MCF 10A (cell line): ENCODE data around the gene AS3MT. TPM values are rescaled to one million over a fixed set of nuclear protein-coding genes. Genes with fewer than 3 reads are reported as not detected.
A peak's percentile ranks its signal among the peaks of the same experiment; 100 is the strongest.
"Not testable (repeated sequence)": the region's sequence is repeated elsewhere in the genome, so short reads cannot be mapped to it uniquely, and the experiment has no call there.

Experiments
- Bru-seq: library from RNA; stranded (reverse); fragments of 400-500 nt; gene quantifications from one replicate; lab custom pipeline; 2021; lab: Mats Ljungman, UMichigan
- BruChase-seq, 2 experiments: library from RNA; stranded (reverse); fragments of 400-500 nt; gene quantifications; one replicate each; lab custom pipeline; 2021; lab: Mats Ljungman, UMichigan
- BruUV-seq: library from RNA; stranded (reverse); fragments of 400-500 nt; replicated peaks from 2 replicates; lab custom pipeline; 2021; lab: Mats Ljungman, UMichigan
- CTCF ChIA-PET: fragments of 300-600 bp; sonication (Branson Sonifier 250); formaldehyde crosslinking; extraction: SDS; loops from one replicate; lab custom pipeline; 2021; ENCODE audit warnings: antibody characterized with exemption, inconsistent platforms; lab: Yijun Ruan, JAX
- POLR2A ChIA-PET: fragments of 300-600, 350-650 bp; sonication (Branson Sonifier 250); formaldehyde crosslinking; extraction: SDS; loops from one replicate; lab custom pipeline; 2020; ENCODE audit warnings: antibody characterized with exemption, inconsistent platforms; lab: Yijun Ruan, JAX
- DNase-seq: peaks from one replicate; pipeline ENCODE4 v3.0.0-alpha.2; 2018; ENCODE audit not compliant: unreplicated experiment
- H3K27ac Mint-ChIP-seq: one replicate; pipeline ENCODE4 v1.8.0; 2022; ENCODE audit warnings: mild to moderate bottlenecking, low read depth, mixed read lengths; ENCODE audit not compliant: unreplicated experiment
- H3K27me3 Mint-ChIP-seq: one replicate; pipeline ENCODE4 v1.8.0; 2022; ENCODE audit warnings: mixed read lengths; ENCODE audit not compliant: insufficient read depth, unreplicated experiment
- H3K36me3 Mint-ChIP-seq: one replicate; pipeline ENCODE4 v1.8.0; 2022; ENCODE audit warnings: mild to moderate bottlenecking, moderate library complexity, mixed read lengths; ENCODE audit not compliant: insufficient read depth, unreplicated experiment
- H3K4me1 Mint-ChIP-seq: one replicate; pipeline ENCODE4 v1.8.0; 2022; ENCODE audit warnings: mixed read lengths; ENCODE audit not compliant: insufficient read depth, unreplicated experiment
- H3K4me3 Mint-ChIP-seq: one replicate; pipeline ENCODE4 v1.8.0; 2022; ENCODE audit warnings: mild to moderate bottlenecking, moderate library complexity, mixed read lengths; ENCODE audit not compliant: unreplicated experiment
- H3K9me3 Mint-ChIP-seq: one replicate; pipeline ENCODE4 v1.8.0; 2022; ENCODE audit warnings: mixed read lengths; ENCODE audit not compliant: unreplicated experiment
- intact Hi-C: fragments of 100-400 bp; cut with micrococcal nuclease; formaldehyde crosslinking; loops from 2 replicates; pipeline ENCODE4 v1.14.1; 2022
- long read RNA-seq: library from polyadenylated mRNA; stranded (forward); transcript quantifications from one replicate; pipeline ENCODE4 v2.0.0, GENCODE V29; 2022
- total RNA-seq: library from RNA; stranded (reverse); gene quantifications from 2 replicates; pipeline ENCODE4 v1.2.3, GENCODE V29; 2022
- TF ChIP-seq, protein P1 (sequence below): fragments of 200-600 bp; IDR thresholded peaks from one replicate; pipeline ENCODE4 v1.8.0; 2022; ENCODE audit warnings: antibody characterized with exemption, mild to moderate bottlenecking; ENCODE audit not compliant: unreplicated experiment

The AS3MT gene, protein sequence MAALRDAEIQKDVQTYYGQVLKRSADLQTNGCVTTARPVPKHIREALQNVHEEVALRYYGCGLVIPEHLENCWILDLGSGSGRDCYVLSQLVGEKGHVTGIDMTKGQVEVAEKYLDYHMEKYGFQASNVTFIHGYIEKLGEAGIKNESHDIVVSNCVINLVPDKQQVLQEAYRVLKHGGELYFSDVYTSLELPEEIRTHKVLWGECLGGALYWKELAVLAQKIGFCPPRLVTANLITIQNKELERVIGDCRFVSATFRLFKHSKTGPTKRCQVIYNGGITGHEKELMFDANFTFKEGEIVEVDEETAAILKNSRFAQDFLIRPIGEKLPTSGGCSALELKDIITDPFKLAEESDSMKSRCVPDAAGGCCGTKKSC
- total RNA-seq, result 0.25 and 0.26 TPM in 2 replicates
- Bru-seq, nascent RNA, result percentile 53 among the genes with signal in this experiment
- BruChase-seq, experiment 1, labeled RNA remaining after a 6-hour chase, result percentile 79 among the genes with signal in this experiment
- BruChase-seq, experiment 2, labeled RNA remaining after a 2-hour chase, result percentile 45 among the genes with signal in this experiment
- long read RNA-seq, result 0 reads

DNA sequence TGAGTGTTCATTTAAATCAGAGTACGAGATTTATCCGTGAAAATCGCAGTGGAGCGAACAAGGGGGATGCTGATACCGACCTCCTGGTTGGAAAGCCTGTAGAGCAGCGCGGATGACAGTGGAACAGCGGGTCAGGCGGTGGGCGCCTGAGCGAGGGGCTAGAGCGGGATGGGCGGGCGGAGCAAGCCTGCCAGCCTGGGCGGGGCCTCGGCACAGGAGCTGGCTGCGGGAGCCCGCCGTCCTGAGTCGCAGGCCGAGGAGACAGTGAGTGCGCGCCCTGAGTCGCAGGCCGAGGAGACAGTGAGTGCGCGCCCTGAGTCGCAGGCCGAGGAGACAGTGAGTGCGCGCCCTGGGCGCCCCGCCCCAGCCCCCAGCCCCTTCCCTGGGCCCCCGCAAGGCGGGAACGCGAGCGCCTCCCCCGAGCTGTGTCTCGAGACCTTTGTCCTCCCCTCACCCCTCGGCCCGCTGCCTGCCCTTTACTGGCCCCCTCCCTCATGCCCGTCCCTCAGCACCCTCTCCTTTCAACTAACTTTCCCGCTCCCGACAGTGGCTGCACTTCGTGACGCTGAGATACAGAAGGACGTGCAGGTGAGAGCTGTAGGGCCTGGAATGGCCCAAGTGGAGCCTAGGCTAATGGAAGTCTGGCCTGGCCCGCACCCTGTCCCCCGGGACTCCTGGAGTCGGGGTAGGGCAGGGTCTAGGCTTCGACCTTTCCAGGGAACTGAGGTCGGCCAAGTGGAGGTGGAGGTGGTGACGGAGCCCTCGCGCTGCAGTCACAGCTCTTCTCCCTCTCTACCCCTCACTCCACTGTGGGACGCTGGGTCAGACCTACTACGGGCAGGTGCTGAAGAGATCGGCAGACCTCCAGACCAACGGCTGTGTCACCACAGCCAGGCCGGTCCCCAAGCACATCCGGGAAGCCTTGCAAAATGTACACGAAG lies at the start of gene AS3MT:
AS3MT (plus strand) TSS at position 213 of the 941 bp plus-strand sequence; CDS start at position 336, 123 bp downstream.
- intact Hi-C loops, result no loop called here
- Mint-ChIP-seq H3K4me1 (no peaks in the 10 kb centered on the region), H3K9me3 (no peaks in the 10 kb centered on the region), H3K27ac (no peak within 1 kb of the TSS), H3K4me3 (no peak within 1 kb of the TSS), H3K36me3 (peaks cover 10% of the 10 kb centered on the region), H3K27me3 (no peaks in the 10 kb centered on the region)
- ChIA-PET CTCF (interaction anchor here (0.6 kb wide), 1 partner anchor 127 kb away, joined by 3 read pairs; no protein-coding TSS in a partner anchor), POLR2A (interaction anchor here (0.7 kb wide), 2 partner anchors 18 to 133 kb away, joined by 3 read pairs; no protein-coding TSS in a partner anchor)
- TF ChIP-seq, protein P1, sequence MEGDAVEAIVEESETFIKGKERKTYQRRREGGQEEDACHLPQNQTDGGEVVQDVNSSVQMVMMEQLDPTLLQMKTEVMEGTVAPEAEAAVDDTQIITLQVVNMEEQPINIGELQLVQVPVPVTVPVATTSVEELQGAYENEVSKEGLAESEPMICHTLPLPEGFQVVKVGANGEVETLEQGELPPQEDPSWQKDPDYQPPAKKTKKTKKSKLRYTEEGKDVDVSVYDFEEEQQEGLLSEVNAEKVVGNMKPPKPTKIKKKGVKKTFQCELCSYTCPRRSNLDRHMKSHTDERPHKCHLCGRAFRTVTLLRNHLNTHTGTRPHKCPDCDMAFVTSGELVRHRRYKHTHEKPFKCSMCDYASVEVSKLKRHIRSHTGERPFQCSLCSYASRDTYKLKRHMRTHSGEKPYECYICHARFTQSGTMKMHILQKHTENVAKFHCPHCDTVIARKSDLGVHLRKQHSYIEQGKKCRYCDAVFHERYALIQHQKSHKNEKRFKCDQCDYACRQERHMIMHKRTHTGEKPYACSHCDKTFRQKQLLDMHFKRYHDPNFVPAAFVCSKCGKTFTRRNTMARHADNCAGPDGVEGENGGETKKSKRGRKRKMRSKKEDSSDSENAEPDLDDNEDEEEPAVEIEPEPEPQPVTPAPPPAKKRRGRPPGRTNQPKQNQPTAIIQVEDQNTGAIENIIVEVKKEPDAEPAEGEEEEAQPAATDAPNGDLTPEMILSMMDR, result no peak
- DNase-seq, result no peak
- BruUV-seq, result no TSS peak

DNA sequence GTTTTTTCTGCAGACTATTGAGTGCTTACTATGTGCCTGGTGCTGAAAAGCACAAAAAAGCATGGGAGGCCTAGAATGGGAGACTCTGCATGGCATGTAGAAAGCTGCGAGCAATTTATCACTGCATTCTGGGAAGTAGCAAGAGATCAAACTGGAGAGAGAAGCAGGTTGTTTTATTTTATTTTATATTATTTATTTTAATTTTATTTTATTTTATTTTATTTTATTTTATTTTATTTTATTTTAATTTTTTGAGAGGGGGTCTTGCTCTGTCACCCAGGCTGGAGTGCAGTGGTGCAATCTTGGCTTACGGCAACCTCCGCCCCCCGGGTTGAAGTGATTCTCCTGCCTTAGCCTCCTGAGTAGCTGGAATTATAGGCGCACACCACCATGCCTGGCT lies 49.3 kb upstream of the AS3MT start:
- intact Hi-C loops, H3K27ac Mint-ChIP-seq, H3K4me1 Mint-ChIP-seq, H3K9me3 Mint-ChIP-seq, DNase-seq, H3K27me3 Mint-ChIP-seq, H3K4me3 Mint-ChIP-seq, BruUV-seq: not testable (repeated sequence)
- ChIA-PET POLR2A (interaction anchor here (0.7 kb wide), 1 partner anchor 122 kb away, joined by 3 read pairs; no protein-coding TSS in a partner anchor), CTCF (interaction anchor here (0.6 to 0.7 kb wide), 3 partner anchors 15 to 82 kb away, joined by 3 to 5 read pairs (median 3); no protein-coding TSS in a partner anchor)
- peaks cover 19% of the 10 kb centered on the region for H3K36me3 Mint-ChIP-seq

DNA sequence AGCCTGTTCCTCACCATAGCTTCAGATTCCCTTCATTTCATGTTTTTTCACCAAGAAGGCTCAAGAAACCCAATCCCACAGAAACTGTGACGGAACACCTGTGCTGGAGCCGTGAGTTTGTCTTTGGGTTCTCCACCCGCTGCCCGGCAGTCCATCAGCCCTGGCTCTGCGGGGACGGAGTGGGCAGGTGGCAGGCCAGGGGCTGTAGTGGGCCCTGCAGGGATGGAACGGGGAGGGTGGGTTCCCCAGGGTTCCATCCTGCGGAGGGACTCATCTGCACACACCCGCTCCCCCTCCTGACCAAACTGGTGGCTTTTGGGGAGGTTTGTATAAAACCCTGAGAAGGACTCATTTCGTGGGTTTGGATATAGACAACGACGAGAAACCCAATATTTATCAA lies 47.0 kb upstream of the AS3MT start:
- no peaks in the 10 kb centered on the region for H3K9me3 Mint-ChIP-seq
- peaks cover 4% of the 10 kb centered on the region for H3K4me1 Mint-ChIP-seq
- BruUV-seq, result no TSS peak
- ChIA-PET CTCF (interaction anchor here (0.6 to 0.7 kb wide), 2 partner anchors 12 to 79 kb away, joined by 3 read pairs; no protein-coding TSS in a partner anchor), POLR2A (no interaction called here)
- TF ChIP-seq, protein P1, result no peak
- intact Hi-C loops, result no loop called here
- H3K27ac Mint-ChIP-seq, result peak overlapping the region; percentile 44
- no peaks in the 10 kb centered on the region for H3K27me3 Mint-ChIP-seq
- no peak overlapping the region for H3K4me3 Mint-ChIP-seq
- DNase-seq, result no peak
- H3K36me3 Mint-ChIP-seq, result peaks cover 6% of the 10 kb centered on the region

GRCh38 chr10:102824664-102825063 lies 44.6 kb upstream of the AS3MT start:
- intact Hi-C loops, result no loop called here
- Mint-ChIP-seq H3K4me3 (no peak overlapping the region), H3K9me3 (no peaks in the 10 kb centered on the region), H3K27me3 (no peaks in the 10 kb centered on the region), H3K4me1 (peaks cover 4% of the 10 kb centered on the region), H3K36me3 (peaks cover 6% of the 10 kb centered on the region), H3K27ac (no peak overlapping the region)
- POLR2A ChIA-PET, result interaction anchor here (0.5 kb wide), 1 partner anchor 55 kb away, joined by 3 read pairs; no protein-coding TSS in a partner anchor
- CTCF ChIA-PET, result interaction anchor here (0.8 kb wide), 1 partner anchor 73 kb away, joined by 4 read pairs; no protein-coding TSS in a partner anchor
- DNase-seq, result no peak
- TF ChIP-seq, protein P1, result no peak
- no TSS peak for BruUV-seq
